ENCODE measurements around the gene CDK17.

DNA sequence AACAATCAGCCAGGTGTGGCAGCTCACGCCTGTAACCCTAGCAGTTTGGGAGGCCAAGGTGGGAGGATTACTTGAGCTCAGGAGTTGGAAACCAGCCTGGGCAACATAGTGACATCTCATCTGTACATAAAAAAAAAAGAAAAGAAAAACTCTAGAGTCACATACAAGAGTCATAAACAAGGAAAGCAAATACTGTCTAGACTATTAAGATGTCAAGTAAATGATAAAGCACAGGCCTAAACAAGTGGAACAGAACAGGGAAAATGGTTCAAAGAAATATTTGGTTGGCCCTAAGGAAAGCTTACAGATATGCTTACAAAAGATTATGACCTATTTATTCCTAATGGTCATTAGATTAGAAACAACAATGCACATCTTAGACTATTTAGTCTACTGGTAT, 12.3 kb downstream of the CDK17 start:
- TF ChIP-seq, protein P1, sequence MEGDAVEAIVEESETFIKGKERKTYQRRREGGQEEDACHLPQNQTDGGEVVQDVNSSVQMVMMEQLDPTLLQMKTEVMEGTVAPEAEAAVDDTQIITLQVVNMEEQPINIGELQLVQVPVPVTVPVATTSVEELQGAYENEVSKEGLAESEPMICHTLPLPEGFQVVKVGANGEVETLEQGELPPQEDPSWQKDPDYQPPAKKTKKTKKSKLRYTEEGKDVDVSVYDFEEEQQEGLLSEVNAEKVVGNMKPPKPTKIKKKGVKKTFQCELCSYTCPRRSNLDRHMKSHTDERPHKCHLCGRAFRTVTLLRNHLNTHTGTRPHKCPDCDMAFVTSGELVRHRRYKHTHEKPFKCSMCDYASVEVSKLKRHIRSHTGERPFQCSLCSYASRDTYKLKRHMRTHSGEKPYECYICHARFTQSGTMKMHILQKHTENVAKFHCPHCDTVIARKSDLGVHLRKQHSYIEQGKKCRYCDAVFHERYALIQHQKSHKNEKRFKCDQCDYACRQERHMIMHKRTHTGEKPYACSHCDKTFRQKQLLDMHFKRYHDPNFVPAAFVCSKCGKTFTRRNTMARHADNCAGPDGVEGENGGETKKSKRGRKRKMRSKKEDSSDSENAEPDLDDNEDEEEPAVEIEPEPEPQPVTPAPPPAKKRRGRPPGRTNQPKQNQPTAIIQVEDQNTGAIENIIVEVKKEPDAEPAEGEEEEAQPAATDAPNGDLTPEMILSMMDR (IDR thresholded peaks at IDR 0.05): no peak
- TF ChIP-seq POLR2AphosphoS5 (IDR thresholded peaks at IDR 0.05) (no peak), EP300 (IDR thresholded peaks at IDR 0.05) (no peak), POLR2A (IDR thresholded peaks at IDR 0.05) (no peak)
